Measurements from ENCODE around the gene ROR1.

GRCh38 chr1:64029037-64029436 is 255.2 kb downstream of the ROR1 start:
- TF ChIP-seq, protein P1, sequence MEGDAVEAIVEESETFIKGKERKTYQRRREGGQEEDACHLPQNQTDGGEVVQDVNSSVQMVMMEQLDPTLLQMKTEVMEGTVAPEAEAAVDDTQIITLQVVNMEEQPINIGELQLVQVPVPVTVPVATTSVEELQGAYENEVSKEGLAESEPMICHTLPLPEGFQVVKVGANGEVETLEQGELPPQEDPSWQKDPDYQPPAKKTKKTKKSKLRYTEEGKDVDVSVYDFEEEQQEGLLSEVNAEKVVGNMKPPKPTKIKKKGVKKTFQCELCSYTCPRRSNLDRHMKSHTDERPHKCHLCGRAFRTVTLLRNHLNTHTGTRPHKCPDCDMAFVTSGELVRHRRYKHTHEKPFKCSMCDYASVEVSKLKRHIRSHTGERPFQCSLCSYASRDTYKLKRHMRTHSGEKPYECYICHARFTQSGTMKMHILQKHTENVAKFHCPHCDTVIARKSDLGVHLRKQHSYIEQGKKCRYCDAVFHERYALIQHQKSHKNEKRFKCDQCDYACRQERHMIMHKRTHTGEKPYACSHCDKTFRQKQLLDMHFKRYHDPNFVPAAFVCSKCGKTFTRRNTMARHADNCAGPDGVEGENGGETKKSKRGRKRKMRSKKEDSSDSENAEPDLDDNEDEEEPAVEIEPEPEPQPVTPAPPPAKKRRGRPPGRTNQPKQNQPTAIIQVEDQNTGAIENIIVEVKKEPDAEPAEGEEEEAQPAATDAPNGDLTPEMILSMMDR (conservative IDR thresholded peaks at IDR 0.05 in 1 of 2, IDR thresholded peaks at IDR 0.05 in 1 of 2; ENCODE audit: low read depth in 1 of 2, low read length in 2 of 2): no peak
- TF ChIP-seq EZH2 (IDR thresholded peaks at IDR 0.05; ENCODE audit: low read length, missing control alignments): no peak
